WERI-Rb-1 (cell line): ENCODE measurements around the gene NBR1.
"Not testable (repeated sequence)": the region's sequence is repeated elsewhere in the genome, so short reads cannot be mapped to it uniquely, and the experiment has no call there.

Experiments used
- DNase-seq: peaks from one replicate; pipeline ENCODE4 v3.0.0-alpha.2; 2020
- H3K27ac ChIP-seq: fragments of 250-450 bp; sonication (Bioruptor Pico); 2 replicates; pipeline ENCODE4 v1.5.1; 2020; ENCODE audit warnings: mild to moderate bottlenecking, moderate library complexity
- H3K27me3 ChIP-seq: fragments of 250-450 bp; sonication (Bioruptor Pico); 2 replicates; pipeline ENCODE4 v1.5.1; 2021; ENCODE audit warnings: mild to moderate bottlenecking, low read depth, moderate library complexity; ENCODE audit not compliant: insufficient read depth, severe bottlenecking
- H3K36me3 ChIP-seq: fragments of 250-450 bp; sonication (Bioruptor Pico); 2 replicates; pipeline ENCODE4 v1.5.1; 2020; ENCODE audit warnings: mild to moderate bottlenecking, moderate library complexity
- H3K4me3 ChIP-seq: 2 replicates; pipeline ENCODE4 v1.5.1; 2011; ENCODE audit warnings: low read depth, mild to moderate bottlenecking, control low read depth, low read length
- H3K9me3 ChIP-seq: fragments of 250-450 bp; sonication (Bioruptor Pico); 2 replicates; pipeline ENCODE4 v1.5.1; 2021; ENCODE audit warnings: mild to moderate bottlenecking, moderate library complexity; ENCODE audit not compliant: severe bottlenecking
- TF ChIP-seq, protein P1 (sequence below): IDR thresholded peaks from 2 replicates; pipeline ENCODE4 v1.5.1; 2011; ENCODE audit warnings: low read depth, mild to moderate bottlenecking, control low read depth, inconsistent platforms, low read length

Gene NBR1

GRCh38 chr17:43155666-43156065 is 15.3 kb upstream of the NBR1 start:
- TF ChIP-seq, protein P1, sequence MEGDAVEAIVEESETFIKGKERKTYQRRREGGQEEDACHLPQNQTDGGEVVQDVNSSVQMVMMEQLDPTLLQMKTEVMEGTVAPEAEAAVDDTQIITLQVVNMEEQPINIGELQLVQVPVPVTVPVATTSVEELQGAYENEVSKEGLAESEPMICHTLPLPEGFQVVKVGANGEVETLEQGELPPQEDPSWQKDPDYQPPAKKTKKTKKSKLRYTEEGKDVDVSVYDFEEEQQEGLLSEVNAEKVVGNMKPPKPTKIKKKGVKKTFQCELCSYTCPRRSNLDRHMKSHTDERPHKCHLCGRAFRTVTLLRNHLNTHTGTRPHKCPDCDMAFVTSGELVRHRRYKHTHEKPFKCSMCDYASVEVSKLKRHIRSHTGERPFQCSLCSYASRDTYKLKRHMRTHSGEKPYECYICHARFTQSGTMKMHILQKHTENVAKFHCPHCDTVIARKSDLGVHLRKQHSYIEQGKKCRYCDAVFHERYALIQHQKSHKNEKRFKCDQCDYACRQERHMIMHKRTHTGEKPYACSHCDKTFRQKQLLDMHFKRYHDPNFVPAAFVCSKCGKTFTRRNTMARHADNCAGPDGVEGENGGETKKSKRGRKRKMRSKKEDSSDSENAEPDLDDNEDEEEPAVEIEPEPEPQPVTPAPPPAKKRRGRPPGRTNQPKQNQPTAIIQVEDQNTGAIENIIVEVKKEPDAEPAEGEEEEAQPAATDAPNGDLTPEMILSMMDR = no peak
- Histone ChIP-seq H3K4me3 (no peak overlapping the region), H3K36me3 (peaks cover 11% of the 10 kb centered on the region), H3K27me3 (no peaks in the 10 kb centered on the region), H3K27ac (no peak overlapping the region), H3K9me3 (no peaks in the 10 kb centered on the region)
- no peak for DNase-seq

DNA sequence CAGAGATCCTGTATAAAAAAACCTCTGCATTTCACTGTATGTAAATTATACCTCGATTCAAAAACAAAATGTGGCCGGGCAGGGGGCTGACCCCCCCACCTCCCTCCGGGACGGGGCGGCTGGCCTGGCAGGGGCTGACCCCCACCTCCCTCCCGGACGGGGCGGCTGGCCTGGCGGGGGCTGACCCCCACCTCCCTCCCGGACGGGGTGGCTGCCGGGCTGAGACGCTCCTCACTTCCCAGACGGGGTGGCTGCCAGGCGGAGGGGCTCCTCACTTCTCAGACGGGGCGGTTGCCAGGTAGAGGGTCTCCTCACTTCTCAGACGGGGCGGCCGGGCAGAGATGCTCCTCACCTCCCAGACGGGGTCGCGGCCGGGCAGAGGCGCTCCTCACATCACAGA is 11.8 kb upstream of the NBR1 start:
- H3K4me3 ChIP-seq, DNase-seq, H3K27ac ChIP-seq, H3K27me3 ChIP-seq, H3K36me3 ChIP-seq, H3K9me3 ChIP-seq: not testable (repeated sequence)

DNA sequence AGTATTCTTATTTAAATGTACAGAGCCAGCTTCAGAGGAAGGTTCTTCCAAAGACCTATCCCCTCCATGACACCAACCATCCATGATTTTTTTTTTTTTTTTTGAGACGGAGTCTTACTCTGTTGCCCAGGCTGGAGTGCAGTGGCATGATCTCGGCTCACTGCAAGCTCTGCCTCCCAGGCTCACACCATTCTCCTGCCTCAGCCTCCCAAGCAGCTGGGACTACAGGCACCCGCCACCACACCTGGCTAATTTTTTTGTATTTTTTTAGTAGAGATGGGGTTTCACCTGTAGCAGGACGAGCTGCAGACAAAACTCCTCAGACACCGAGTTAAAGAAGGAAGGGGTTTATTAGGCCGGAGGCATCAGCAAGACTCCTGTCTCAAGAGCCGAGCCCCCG is 11.1 kb upstream of the NBR1 start:
- H3K27me3 ChIP-seq, H3K36me3 ChIP-seq, H3K4me3 ChIP-seq, H3K9me3 ChIP-seq, H3K27ac ChIP-seq, DNase-seq: not testable (repeated sequence)

GRCh38 chr17:43165971-43166370 is 5.0 kb upstream of the NBR1 start:
- not testable (repeated sequence) for H3K36me3 ChIP-seq, DNase-seq, H3K9me3 ChIP-seq

GRCh38 chr17:43169561-43170139 is 1.4 kb upstream of the NBR1 start:
- TF ChIP-seq, protein P1 = no peak
- Histone ChIP-seq H3K36me3 (no peaks in the 10 kb centered on the region; the same call in 1 of the 2 replicates), H3K4me3 (peak overlapping the region; percentile 85), H3K9me3 (no peaks in the 10 kb centered on the region), H3K27ac (peak overlapping the region; percentile 86), H3K27me3 (no peaks in the 10 kb centered on the region)
- DNase-seq = peak; percentile 35

More at GRCh38 chr17:43165971-43166370, 5.0 kb upstream of the NBR1 start:
- H3K27ac ChIP-seq, H3K4me3 ChIP-seq, H3K27me3 ChIP-seq: not testable (repeated sequence)

GRCh38 chr17:43170140-43170765 is 761 bp upstream of the NBR1 start:
- TF ChIP-seq, protein P1 = no peak
- Histone ChIP-seq H3K27me3 (no peaks in the 10 kb centered on the region), H3K4me3 (peak overlapping the region; percentile 85), H3K27ac (peak overlapping the region; percentile 86), H3K9me3 (no peaks in the 10 kb centered on the region), H3K36me3 (no peaks in the 10 kb centered on the region; the same call in 1 of the 2 replicates)
- peak; percentile 95 for DNase-seq

DNA sequence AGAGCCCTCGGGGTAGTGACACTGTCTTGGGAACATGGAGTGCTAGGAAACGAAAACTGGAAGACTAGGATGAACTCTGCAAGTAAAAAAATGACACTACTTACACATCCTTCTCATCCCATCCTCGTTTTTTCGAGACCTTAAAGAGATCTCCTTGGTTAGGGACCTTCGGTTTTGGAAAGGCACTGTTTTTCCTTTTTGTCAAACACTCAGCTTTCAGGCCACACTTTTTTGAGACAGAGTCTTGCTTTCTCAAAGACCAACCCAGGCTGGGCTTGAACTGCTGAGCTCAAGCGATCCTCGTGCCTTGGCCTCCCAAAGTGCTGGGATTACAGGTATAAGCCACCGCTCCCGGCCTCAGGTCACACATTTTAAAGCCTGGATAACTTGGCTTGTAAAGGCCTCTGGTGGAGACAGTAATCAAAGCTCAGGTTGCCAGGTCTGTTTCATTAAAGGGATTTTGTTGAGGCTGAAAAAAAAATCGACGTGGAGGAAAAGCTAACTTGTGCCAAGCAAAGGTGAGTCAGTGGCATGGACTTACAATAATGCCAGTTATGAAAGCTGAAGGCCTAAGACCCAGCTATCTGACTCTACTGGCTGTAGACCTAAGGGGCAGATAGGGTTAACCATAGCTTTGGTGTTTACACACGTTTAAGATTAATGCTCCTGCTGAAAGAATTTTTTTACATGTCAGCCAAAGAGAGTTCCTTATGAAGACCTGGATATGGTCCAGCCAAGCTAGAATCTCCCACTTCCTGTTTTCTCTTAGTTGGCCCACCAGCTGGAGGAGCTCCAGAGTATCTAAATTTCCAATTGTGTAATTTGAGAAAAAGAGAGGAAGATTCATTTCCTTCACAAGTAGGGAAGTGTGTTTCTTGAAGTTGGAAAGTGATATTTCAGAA is 823 bp downstream of the NBR1 start:
- DNase-seq = peak; percentile 56
- Histone ChIP-seq H3K27ac (peak overlapping the region; percentile 86), H3K36me3 (peaks cover 12% of the 10 kb centered on the region), H3K9me3 (no peaks in the 10 kb centered on the region), H3K27me3 (no peaks in the 10 kb centered on the region), H3K4me3 (peak overlapping the region; percentile 85)
- TF ChIP-seq, protein P1 = no peak
